Measurements from ENCODE around the gene MTA3.

- TF ChIP-seq CTCF (IDR thresholded peaks at IDR 0.05; ENCODE audit: low read depth, low read length) = no peak
- no peak for TF ChIP-seq EZH2phosphoT487 (IDR thresholded peaks at IDR 0.05; ENCODE audit: low read depth)
Observed at GRCh38 chr2:42726680-42727079, 158.2 kb downstream of the MTA3 start.
